HL-60 (cell line): ENCODE data around the gene KCNQ1.

Source experiments
- CTCF ChIP-seq: IDR thresholded peaks from one replicate; pipeline ENCODE4 v1.5.1; 2011; ENCODE audit warnings: low read length, control low read depth, inconsistent platforms; ENCODE audit not compliant: insufficient read depth
- REST ChIP-seq: IDR thresholded peaks from 2 replicates; pipeline ENCODE4 v1.6.1; 2012; ENCODE audit warnings: low read depth; ENCODE audit not compliant: insufficient replicate concordance

DNA sequence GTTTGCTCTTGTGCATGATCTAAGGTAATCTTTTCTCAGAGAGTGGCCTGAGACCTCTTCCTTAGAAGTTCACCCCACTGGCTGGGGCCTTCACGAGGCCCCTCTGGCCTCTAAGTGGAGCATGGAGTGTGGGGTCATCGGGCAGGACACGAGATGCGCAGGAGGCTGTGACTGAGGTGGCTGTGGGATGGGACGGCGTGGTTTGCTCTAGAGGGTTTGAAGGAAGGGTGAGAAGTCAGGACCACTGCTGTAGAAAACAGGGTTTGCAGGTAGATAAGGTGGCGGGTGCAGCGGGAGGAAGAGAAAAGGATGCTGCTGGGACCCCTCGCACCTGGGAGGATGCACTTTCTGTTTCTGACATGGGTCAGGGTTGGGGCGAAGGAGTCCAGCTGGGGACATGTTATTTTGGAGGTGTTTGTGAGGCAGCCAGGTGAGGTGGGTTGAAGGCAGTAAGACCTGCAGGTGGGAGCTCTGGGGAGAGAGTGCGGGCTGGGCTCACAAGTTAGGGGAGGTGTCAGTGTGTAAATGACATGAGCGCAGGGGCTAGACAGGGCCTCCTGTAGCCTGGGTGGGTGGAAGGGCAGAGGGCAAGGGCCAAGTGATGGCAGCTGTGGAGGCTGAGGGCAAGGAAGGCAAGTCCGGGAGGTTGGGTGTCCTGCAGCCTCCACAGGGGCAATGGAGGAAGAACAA, 62.5 kb downstream of the KCNQ1 start:
- TF ChIP-seq CTCF (no peak), REST (no peak)
